ENCODE results near the gene FBXO28. TPM values are rescaled to one million over a fixed set of nuclear protein-coding genes. Genes with fewer than 3 reads are reported as not detected.

The FBXO28 gene
- total RNA-seq, 1 donor from 2014 or later = 52.1 TPM

GRCh38 chr1:224188286-224188685 lies 74.4 kb downstream of the FBXO28 start:
- peaks cover 4% of the 10 kb centered on the region for H3K36me3 ChIP-seq
- no peak overlapping the region for H3K9ac ChIP-seq
- no peaks in the 10 kb centered on the region for H3K27me3 ChIP-seq
- no peak overlapping the region for H2AFZ ChIP-seq (replicated peaks)
- TF ChIP-seq EZH2phosphoT487 (IDR thresholded peaks at IDR 0.05) (no peak), CTCF (IDR thresholded peaks at IDR 0.05) (no peak), EZH2 (IDR thresholded peaks at IDR 0.05) (no peak)
- H3K4me3 ChIP-seq = no peak overlapping the region
- Mint-ChIP-seq H3K27ac (no peak overlapping the region), H3K9me3 (peaks cover 12% of the 10 kb centered on the region), H3K4me1 (peaks cover 12% of the 10 kb centered on the region), H3K4me3 (no peak overlapping the region), H3K36me3 (peaks cover 39% of the 10 kb centered on the region), H3K27me3 (ENCODE audit: insufficient read depth, low read depth) (peaks cover 7% of the 10 kb centered on the region)
- no peak overlapping the region for H3K4me2 ChIP-seq
- peaks cover 69% of the 10 kb centered on the region for H3K79me2 ChIP-seq (ENCODE audit: low read depth)
- DNase-seq (ENCODE audit: low spot score) = no peak
- H4K20me1 ChIP-seq (ENCODE audit: low read depth) = no peaks in the 10 kb centered on the region
- H3K27ac ChIP-seq = no peak overlapping the region
- H3F3A ChIP-seq (ENCODE audit: low read depth) = peaks cover 6% of the 10 kb centered on the region
- H3K9me3 ChIP-seq (ENCODE audit: low read depth) = no peaks in the 10 kb centered on the region
- H3K4me1 ChIP-seq = no peaks in the 10 kb centered on the region

- Mint-ChIP-seq H3K4me3 (no peak overlapping the region), H3K27ac (no peak overlapping the region), H3K36me3 (peaks cover 44% of the 10 kb centered on the region), H3K27me3 (ENCODE audit: insufficient read depth, low read depth) (peaks cover 2% of the 10 kb centered on the region), H3K9me3 (peaks cover 12% of the 10 kb centered on the region), H3K4me1 (peaks cover 7% of the 10 kb centered on the region)
- Histone ChIP-seq H3K9me3 (ENCODE audit: low read depth) (no peaks in the 10 kb centered on the region), H3K79me2 (ENCODE audit: low read depth) (peaks cover 58% of the 10 kb centered on the region), H3F3A (ENCODE audit: low read depth) (no peaks in the 10 kb centered on the region), H3K27ac (no peak overlapping the region), H3K4me2 (no peak overlapping the region), H4K20me1 (ENCODE audit: low read depth) (no peaks in the 10 kb centered on the region), H3K27me3 (no peaks in the 10 kb centered on the region), H3K36me3 (peaks cover 7% of the 10 kb centered on the region), H2AFZ (replicated peaks) (no peak overlapping the region), H3K4me1 (no peaks in the 10 kb centered on the region), H3K4me3 (no peak overlapping the region), H3K9ac (no peak overlapping the region)
- TF ChIP-seq EZH2 (IDR thresholded peaks at IDR 0.05) (no peak), EZH2phosphoT487 (IDR thresholded peaks at IDR 0.05) (no peak), CTCF (IDR thresholded peaks at IDR 0.05) (no peak)
- no peak for DNase-seq (ENCODE audit: low spot score)
Measured at GRCh38 chr1:224189561-224189960, 75.7 kb downstream of the FBXO28 start.

- H3K27me3 ChIP-seq = no peaks in the 10 kb centered on the region
- H3K27me3 Mint-ChIP-seq (ENCODE audit: insufficient read depth, low read depth) = peaks cover 2% of the 10 kb centered on the region
- H4K20me1 ChIP-seq (ENCODE audit: low read depth) = no peaks in the 10 kb centered on the region
- H3K79me2 ChIP-seq (ENCODE audit: low read depth) = peaks cover 31% of the 10 kb centered on the region
- no peaks in the 10 kb centered on the region for H3K4me1 Mint-ChIP-seq
- H3K9ac ChIP-seq = no peak overlapping the region
- H3K9me3 Mint-ChIP-seq = peaks cover 5% of the 10 kb centered on the region
- no peaks in the 10 kb centered on the region for H3K4me1 ChIP-seq
- peaks cover 7% of the 10 kb centered on the region for H3K36me3 ChIP-seq
- peaks cover 3% of the 10 kb centered on the region for H3F3A ChIP-seq (ENCODE audit: low read depth)
- DNase-seq (ENCODE audit: low spot score) = no peak
- H3K27ac ChIP-seq = no peak overlapping the region
- peaks cover 31% of the 10 kb centered on the region for H3K36me3 Mint-ChIP-seq
- H3K4me3 Mint-ChIP-seq = no peak overlapping the region
- no peak overlapping the region for H3K27ac Mint-ChIP-seq
- H3K4me2 ChIP-seq = no peak overlapping the region
- no peak overlapping the region for H3K4me3 ChIP-seq
- no peaks in the 10 kb centered on the region for H3K9me3 ChIP-seq (ENCODE audit: low read depth)
- no peak overlapping the region for H2AFZ ChIP-seq (replicated peaks)
- no peak for TF ChIP-seq EZH2 (IDR thresholded peaks at IDR 0.05)
- TF ChIP-seq CTCF (IDR thresholded peaks at IDR 0.05) = no peak
- no peak for TF ChIP-seq EZH2phosphoT487 (IDR thresholded peaks at IDR 0.05)
Measured at GRCh38 chr1:224192082-224192788, 78.3 kb downstream of the FBXO28 start.
